GM19324 (cell line): ENCODE results near the gene GH1.
A peak's percentile ranks its signal among the peaks of the same experiment; 100 is the strongest.

Source experiments
- ATAC-seq: cut with Tn5 transposase; IDR thresholded peaks from one replicate; pipeline ENCODE4 v1.9.1; 2021; ENCODE audit warnings: mild to moderate bottlenecking, moderate library complexity; ENCODE audit not compliant: unreplicated experiment, low FRiP score

GH1 gene

DNA sequence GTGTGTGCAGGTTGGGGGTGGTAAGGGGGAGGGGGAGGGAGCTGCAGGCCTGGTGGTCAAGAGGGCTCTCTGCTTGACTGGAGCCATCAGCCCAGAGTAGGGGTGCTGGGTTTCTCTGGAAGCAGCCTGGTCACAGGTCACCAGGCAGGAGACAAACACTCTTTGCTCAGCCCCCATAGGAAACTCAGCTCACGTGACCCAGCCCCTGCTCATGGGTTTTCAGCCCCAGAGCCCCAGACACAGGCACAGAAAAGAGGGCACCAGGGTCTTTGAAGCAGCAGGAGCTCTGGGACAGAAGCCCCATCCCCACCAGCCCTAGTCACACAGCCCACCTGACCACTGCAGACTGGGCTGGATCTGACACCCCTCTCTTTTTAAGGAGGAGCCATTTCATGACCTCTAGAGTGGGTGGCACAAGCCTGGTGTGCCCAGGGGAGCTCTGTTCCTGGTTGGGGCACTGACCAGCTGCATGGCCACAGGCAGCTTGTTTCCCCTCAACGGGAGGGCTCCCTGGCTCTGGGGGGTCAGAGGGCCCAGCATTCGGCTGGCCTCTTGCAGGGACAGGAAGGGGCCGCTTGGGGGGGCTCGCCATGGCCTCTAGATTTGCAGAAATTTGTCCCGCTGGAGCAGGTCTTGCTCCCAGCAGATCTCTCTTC, 27.3 kb upstream of the GH1 start:
- no peak for ATAC-seq

GRCh38 chr17:63944736-63945499, 26.3 kb upstream of the GH1 start:
- no peak for ATAC-seq

DNA sequence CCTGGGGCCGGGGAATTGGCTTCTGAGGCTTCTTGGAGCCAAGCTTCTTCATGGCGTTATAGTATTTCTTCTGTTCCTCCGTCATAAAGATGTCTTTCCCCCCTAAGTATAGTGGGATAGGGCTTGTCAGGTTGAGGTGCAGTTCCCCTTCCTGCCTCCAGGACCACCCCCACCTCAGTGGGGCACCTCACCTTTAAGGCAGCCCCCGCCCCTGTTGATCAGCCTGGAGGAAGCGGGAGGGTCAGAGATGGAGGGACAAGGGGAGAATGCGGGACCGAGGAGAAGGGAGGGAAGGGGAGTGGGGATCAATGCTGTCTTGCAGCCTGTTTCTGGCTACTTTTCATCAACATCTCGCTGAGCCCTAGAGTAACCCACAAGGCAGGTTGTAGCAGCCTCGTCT, 25.1 kb upstream of the GH1 start:
- no peak for ATAC-seq

DNA sequence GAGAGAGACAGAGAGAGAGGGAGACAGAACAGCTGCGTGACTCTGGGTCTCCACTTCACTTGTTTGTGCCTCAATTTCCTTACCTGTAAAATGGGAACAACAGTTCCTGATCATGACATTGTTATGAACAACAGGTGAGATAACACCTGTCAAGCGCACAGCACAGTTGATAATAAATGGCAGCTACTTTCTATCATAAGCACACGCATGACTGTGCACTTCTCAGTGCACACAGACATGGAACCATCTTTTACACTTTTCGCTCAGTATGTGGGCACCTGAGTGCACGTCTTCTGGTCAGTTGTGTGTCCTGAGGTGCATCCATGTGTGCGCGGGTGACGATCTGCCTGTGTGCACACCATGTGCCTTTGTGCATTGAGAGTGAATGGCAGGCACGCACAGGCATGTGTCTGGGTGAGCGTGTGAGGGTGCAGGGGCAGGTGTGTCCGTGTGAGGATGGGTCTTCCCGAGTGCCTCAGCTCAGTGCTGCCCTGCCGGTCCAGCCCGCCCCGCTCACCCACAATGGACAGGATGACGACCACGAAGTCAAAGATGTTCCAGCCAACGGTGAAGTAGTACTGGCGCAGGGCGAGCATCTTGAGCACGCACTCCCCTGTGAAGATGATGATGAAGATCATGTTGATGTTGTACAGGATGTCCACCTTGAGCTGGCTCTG, 23.8 kb upstream of the GH1 start:
- no peak for ATAC-seq

DNA sequence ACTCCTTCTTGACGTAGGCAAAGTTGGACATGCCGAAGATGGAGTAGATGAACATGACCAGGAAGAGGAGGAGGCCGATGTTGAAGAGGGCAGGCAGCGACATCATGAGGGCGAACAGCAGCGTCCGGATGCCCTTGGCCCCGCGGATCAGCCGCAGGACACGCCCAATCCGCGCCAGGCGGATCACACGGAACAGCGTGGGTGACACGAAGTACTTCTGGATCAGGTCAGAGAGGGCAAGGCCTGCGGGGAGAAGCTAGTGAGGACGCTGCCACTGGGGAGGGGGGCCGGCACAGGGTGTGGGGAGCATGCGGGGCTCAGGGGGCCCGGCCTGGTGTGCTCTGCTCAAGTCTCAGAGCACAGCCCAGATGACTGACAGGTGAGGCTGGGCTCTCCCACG, 23.1 kb upstream of the GH1 start:
- ATAC-seq, result no peak

DNA sequence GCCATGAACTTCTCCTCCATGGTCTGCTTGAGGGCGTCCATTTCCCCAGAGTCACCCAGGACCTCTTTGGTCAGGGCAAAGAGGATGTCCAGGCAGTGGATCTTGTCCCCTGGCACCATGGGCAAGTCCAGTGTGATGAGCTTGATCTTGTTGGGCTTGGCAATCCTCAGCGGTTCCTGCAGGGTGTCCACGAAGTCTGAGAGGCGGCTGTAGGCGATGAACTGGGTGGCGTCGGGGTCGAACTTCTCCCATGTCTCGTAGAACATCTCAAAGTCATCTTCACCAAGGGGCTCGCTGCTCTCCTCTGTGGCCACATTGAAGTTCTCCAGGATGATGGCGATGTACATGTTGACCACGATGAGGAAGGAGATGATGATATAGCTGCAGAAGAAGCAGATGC, 22.5 kb upstream of the GH1 start:
- ATAC-seq, result no peak

DNA sequence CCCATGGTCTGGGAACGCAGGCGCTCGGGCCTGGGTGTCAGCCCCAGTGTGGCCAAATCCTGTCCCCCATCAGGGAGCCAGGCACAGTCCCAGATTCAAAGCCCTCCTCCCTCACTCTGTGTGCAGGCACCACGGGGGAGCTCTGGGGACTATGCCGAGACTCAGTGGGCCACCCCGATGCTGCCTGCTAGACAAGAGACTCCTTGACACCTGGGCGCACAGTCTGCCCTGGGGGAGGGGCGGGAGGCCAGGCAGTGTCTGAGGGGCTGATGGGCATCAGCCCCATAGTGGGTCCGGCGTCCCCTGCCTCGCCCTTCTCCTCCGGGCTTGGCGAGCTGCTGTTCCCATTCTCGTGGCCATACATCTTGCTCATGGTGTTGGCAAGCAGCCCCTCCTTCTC, 21.9 kb upstream of the GH1 start:
- ATAC-seq, result no peak

GRCh38 chr17:63939884-63940283, 21.2 kb upstream of the GH1 start:
- no peak for ATAC-seq

DNA sequence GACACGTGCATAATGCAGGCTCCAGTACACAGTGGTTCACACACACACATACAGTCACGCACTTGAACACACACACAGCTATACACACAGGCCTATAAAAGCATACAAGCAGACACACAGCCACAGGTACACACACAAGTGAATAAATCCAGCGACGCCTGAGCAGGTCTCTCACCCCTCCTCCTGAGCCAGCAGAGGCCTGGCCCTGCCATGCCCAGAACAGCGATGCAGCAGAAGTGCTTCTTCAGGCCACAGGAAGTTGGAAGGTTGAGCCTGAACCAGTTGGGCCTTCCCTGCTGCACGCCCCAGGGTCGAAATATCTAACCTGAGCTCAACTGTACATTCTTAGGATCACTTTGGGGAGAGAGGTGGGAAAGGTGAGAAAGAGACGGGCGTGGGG, 20.8 kb upstream of the GH1 start:
- no peak for ATAC-seq

DNA sequence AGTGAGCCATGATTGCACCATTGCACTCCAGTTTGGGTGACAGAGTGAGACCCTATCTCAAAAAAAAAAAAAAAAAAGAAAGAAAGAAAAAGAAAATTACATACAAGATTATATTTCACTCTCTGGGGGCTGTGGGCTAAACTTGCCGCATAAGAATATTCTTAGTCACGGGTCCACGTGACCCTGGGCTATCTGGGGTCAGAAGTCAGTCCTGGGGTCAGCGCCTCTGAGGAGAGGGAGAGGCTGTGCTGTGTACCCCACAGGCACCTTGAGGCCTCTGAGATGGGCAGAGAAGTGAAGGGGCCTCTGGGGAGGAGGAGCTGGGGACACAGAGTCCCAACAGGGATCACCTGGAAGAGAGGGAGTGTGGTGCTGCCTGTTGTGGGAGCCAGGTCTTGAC, 19.3 kb upstream of the GH1 start:
- ATAC-seq, result no peak

DNA sequence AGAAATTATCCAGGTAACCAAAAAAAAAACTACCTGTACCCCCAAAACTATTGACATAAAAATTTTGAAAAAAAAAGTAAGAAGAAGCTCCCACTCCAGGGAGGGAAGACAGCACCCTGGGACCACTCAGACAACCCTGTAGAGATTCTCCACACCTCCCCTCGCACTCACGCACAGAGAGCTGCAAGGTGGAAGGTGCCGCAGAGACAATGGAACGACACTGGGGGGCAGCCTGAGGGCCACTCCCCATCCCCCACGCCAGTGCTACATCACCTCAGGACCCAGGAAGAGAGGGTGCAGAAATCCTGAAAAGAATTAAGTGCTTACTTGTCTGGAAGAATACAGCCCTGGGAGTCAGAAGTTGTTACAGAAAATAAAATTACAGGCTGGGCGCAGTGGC, 18.7 kb upstream of the GH1 start:
- no peak for ATAC-seq

- ATAC-seq, result no peak
These were observed 15.8 kb upstream of the GH1 start for GRCh38 chr17:63934183-63935112.

- ATAC-seq, result no peak
These were observed 15.0 kb upstream of the GH1 start for GRCh38 chr17:63933598-63933997.

DNA sequence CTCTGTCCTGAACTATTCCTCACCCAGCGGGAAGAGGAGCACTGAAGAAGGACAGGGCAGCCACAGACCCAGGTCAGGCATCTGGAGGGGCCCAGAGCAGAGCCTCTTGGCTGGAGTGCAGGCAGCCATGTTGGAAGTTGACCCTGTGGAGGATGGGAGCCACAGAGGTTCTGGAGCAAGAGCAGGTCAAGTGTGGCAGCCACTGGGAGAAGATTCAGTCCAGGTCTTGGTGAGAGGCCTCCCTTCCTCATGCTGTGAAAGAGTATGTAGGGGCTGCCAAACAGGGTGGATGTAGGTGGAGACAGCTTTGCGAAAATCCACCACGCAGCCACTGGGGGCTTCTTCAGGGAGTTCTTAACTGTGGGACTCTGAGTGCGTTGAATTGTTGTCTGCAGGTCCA, 14.1 kb upstream of the GH1 start:
- ATAC-seq, result no peak

DNA sequence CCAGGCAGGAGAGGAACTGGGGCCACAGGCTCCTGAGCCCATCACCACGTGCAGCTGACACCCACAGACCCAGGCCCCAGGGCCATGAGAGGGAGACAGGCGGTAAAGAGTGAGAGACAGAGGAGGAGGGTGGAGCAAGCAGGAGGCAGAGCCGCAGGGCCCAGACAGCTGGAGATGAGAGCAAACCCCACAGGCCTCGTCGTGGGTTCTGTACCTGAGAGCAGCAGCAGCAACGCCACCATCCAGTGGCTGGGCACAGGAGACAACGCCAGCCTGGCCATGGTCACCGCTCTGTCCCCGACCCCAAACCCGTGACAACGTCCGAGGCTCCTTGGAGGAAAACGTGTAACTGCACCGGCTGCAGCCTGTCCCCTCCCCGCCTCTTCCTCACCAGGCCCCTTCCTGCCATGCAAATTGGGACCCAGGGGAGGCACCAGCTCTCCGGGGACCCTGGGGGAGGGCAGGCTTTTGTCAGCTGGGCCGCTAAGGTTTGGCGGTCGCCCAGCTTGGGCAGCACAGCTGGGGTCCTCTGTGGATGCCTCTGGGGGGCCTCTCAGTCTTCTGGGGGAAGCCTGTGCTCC, 13.4 kb upstream of the GH1 start, which contains the start of gene CD79B:
TSS of gene CD79B (minus strand) at position 351 of the 581 bp plus-strand sequence. CDS start at position 281, 70 bp downstream.
- ATAC-seq, result peak; percentile 72

DNA sequence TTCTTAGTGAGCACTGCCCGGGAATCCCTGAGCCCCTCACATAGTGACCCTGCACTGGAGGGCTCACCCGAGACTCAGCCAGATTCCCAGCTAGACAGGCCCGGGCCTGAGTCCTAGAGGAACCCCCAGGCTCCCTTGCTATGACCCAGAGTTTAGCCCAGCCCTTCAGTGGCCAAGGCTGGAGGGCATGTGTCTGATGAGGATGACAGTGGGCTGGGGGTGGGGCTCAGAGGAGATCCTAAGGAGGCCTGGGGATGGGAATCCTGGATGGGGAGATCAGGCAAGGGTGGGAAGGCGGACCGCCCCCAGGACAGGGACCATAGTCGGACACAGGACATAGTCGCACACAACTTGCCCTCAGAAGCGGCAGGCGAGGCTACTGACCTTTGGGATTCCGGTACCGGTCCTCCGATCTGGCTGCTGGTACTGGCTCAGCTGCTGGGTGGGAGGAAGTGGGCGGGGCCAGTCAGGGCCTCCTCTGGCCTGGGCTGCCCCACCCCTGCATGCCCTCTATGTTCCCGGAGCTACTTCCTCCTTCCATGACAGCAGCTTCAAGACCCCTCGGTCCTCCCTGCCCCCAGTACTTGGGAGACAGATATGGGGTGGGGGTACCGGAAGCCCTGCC, 12.4 kb upstream of the GH1 start:
- ATAC-seq, result no peak

DNA sequence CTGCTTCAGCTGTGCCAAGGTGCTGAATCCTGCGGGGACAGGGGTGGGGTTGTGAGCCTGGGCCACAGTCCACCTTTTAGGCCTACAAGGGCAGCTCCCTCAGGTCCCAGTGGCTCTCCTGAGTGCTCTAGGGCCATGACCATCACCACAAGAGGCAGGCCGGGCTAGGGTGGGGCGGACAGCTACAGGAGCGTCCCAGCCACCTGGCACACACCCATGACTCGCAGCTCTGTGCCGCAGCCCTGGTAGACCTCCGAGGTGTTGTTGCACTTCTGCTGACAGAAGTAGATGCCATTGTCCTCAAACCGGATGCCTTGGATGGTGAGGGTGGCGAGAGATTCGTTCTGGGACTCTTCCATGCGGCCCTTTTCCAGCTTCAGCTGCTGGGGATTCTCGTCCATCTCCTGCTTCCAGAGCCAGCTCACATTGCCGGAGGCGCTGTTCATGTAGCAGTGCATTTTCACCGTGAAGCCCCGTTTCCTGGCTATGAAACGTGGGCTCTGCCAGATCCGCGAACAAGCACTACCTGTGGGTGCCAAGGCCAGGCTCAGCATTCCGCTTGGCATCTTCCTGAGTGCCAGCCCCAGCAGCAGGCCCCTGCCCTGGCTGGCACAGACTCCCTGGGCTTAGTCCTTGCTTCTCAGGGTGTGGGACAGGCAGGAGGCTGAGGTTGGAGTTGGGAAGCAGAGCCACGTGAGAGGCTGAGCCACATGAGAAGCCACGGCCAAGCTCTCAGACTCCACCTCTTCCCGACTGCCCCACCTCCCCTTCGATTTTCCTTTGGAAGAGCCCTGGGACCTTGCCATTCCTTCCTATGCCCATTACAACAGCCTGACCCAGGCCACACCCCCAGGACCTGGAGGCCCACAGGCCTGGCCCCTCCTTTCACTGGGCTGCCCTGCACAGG, 11.5 kb upstream of the GH1 start:
- ATAC-seq, result no peak

DNA sequence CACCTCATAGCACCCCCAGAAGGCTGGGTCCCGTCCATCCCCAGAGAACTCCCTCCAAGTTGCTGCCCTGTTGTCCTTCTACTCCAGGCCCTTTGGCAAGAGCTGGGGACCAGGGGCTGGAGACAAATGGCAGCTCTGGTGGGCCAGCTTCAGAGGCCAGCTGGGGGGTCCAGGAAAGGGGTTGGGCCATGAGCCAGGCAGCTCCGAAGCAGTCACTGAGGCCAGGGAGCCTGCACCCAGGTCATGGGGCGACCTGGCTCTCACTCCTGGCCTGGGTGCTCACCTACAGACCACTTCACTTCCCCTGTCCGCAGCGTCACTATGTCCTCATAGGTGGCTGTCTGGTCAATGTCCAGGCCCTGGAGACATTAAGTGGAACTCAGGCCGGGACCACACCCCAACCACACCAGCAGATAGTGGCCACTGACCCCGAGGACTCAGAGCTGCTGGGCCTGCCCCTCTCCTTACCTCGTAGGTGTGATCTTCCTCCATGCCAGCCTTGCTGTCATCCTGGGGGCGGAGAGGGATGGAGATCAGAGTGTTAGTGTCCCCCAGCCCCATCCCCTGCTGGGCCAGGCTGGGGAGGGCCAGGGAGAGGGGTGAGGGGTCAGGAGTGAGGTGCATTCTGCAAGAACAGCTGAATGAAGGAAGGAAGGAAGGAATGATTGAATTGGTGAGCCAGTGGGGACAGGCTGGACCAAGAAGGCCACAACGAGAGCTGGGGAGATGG, 10.5 kb upstream of the GH1 start:
- no peak for ATAC-seq
